Osteoblast (primary cell): ENCODE data around the gene KDELR1. TPM values are rescaled to one million over a fixed set of nuclear protein-coding genes. Genes with fewer than 3 reads are reported as not detected.

Experiments used
- DNase-seq: peaks from one replicate; pipeline ENCODE4 v3.0.0; 2011; ENCODE audit warnings: low spot score, mixed read lengths; ENCODE audit not compliant: insufficient read length; ENCODE audit errors: missing footprints
- H2AFZ ChIP-seq: 2 replicates; pipeline ENCODE4 v1.6.0; 2011; ENCODE audit warnings: mild to moderate bottlenecking, low read length
- H3K27ac ChIP-seq: 2 replicates; pipeline ENCODE4 v1.5.1; 2011; ENCODE audit warnings: mild to moderate bottlenecking, low read depth, low read length, moderate library complexity
- H3K27me3 ChIP-seq: 2 replicates; pipeline ENCODE4 v1.6.0; 2012; ENCODE audit warnings: mild to moderate bottlenecking, control low read depth, inconsistent platforms, low read length, moderate library complexity; ENCODE audit not compliant: insufficient read depth
- H3K36me3 ChIP-seq: 2 replicates; pipeline ENCODE4 v1.5.1; 2011; ENCODE audit warnings: mild to moderate bottlenecking, low read length, control low read depth, moderate library complexity; ENCODE audit not compliant: insufficient read depth
- H3K4me1 ChIP-seq: 2 replicates; pipeline ENCODE4 v1.5.1; 2011; ENCODE audit warnings: mild to moderate bottlenecking, low read length, control low read depth, moderate library complexity; ENCODE audit not compliant: insufficient read depth
- H3K4me2 ChIP-seq: 2 replicates; pipeline ENCODE4 v1.6.0; 2011; ENCODE audit warnings: mild to moderate bottlenecking, low read length; ENCODE audit not compliant: insufficient read depth
- H3K4me3 ChIP-seq: fragments of 200-600 bp; sonication (generic); 3 replicates; pipeline ENCODE4 v1.5.1; 2012; ENCODE audit warnings: mild to moderate bottlenecking, low read length, inconsistent platforms; ENCODE audit not compliant: insufficient read depth
- H3K79me2 ChIP-seq: 2 replicates; pipeline ENCODE4 v1.6.0; 2012; ENCODE audit warnings: mild to moderate bottlenecking, low read length, control low read depth, inconsistent platforms; ENCODE audit not compliant: insufficient read depth
- H3K9me3 ChIP-seq: 2 replicates; pipeline ENCODE4 v1.5.1; 2011; ENCODE audit warnings: low read depth, low read length, control low read depth
- H4K20me1 ChIP-seq: 2 replicates; pipeline ENCODE4 v1.6.0; 2012; ENCODE audit warnings: mild to moderate bottlenecking, low read length, control low read depth; ENCODE audit not compliant: insufficient read depth
- total RNA-seq: library from RNA; depleted of rRNA; stranded (reverse); fragments of >200 nt; gene quantifications from 2 replicates; pipeline ENCODE4 v1.2.3, GENCODE V29; 2012
- TF ChIP-seq, protein P1 (sequence below): IDR thresholded peaks from 2 replicates; pipeline ENCODE4 v1.5.1; 2011; ENCODE audit warnings: mild to moderate bottlenecking, low read depth, low read length, moderate library complexity; ENCODE audit errors: extremely low read depth

KDELR1 gene
- total RNA-seq, 1 donor, result 95.2 TPM

DNA sequence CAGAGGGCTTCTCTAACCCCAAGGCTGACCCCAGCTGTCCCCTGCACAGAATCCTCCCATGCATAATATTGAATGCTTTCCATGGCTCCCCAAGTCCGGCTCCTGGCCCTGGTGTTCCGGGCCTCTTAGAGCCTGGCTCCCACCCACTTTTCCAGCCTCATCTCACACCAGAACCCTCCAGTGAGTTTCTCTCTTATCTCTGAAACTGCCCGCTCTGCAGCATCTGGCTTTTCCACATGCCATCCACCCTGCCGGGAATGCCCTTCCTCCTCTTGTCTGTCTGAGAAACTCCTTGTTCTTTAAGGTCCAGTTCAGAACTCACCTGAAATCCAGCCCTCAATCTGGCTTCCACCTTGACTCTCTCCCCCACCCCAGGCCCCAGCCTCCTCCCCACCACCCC lies 20.4 kb downstream of the KDELR1 start:
- TF ChIP-seq, protein P1, sequence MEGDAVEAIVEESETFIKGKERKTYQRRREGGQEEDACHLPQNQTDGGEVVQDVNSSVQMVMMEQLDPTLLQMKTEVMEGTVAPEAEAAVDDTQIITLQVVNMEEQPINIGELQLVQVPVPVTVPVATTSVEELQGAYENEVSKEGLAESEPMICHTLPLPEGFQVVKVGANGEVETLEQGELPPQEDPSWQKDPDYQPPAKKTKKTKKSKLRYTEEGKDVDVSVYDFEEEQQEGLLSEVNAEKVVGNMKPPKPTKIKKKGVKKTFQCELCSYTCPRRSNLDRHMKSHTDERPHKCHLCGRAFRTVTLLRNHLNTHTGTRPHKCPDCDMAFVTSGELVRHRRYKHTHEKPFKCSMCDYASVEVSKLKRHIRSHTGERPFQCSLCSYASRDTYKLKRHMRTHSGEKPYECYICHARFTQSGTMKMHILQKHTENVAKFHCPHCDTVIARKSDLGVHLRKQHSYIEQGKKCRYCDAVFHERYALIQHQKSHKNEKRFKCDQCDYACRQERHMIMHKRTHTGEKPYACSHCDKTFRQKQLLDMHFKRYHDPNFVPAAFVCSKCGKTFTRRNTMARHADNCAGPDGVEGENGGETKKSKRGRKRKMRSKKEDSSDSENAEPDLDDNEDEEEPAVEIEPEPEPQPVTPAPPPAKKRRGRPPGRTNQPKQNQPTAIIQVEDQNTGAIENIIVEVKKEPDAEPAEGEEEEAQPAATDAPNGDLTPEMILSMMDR, result no peak
- Histone ChIP-seq H3K9me3 (no peaks in the 10 kb centered on the region), H2AFZ (no peak overlapping the region), H3K27ac (no peak overlapping the region), H3K4me1 (no peaks in the 10 kb centered on the region), H3K36me3 (no peaks in the 10 kb centered on the region), H3K79me2 (no peaks in the 10 kb centered on the region), H3K27me3 (no peaks in the 10 kb centered on the region), H4K20me1 (no peaks in the 10 kb centered on the region), H3K4me2 (no peak overlapping the region), H3K4me3 (no peak overlapping the region)
- no peak for DNase-seq

DNA sequence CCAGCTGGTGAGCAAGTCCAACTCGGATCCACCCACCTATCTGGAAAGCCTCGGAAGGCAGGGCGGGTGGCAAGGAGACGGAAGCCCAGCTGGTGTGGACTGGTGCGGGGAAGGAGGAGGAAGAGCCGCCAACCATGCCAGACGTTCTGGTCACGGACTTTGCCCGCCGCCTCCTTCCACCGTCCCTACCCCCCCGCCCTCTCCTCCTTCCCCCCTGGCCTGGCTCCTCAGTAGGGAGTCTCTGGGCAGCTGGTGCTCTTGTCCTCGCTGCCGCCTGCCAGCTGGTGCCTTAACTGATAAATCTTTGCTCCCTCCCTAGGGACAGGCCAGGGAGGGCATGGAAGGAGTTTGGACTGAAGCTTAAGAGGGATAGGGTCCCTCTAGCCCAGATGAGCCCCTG lies 22.4 kb downstream of the KDELR1 start:
- TF ChIP-seq, protein P1, result no peak
- no peak for DNase-seq
- Histone ChIP-seq H2AFZ (no peak overlapping the region), H3K27ac (no peak overlapping the region), H3K79me2 (no peaks in the 10 kb centered on the region), H4K20me1 (no peaks in the 10 kb centered on the region), H3K4me2 (no peak overlapping the region), H3K36me3 (no peaks in the 10 kb centered on the region), H3K9me3 (no peaks in the 10 kb centered on the region), H3K4me3 (no peak overlapping the region), H3K4me1 (peaks cover 4% of the 10 kb centered on the region), H3K27me3 (no peaks in the 10 kb centered on the region)

DNA sequence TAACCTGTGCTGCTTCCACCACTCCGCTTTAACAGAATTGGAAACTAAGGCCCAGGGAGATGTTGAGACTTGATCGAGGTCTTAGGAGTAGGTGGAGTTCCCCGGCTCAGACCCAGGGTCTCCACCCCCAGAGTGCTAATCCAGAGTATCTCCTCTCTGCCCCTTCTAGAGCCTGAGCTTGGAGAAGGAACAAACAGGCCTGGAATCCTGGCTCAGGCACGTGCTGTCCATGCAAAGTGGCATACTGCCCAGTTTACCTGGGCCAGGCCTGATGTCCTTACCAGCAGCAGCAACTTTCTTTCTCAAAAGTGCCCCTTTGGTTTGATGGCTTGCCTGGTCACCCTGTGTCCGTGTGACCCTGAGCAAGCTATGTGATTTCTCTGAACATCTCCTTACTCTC lies 23.5 kb downstream of the KDELR1 start:
- no peak for DNase-seq
- H3K4me2 ChIP-seq, result no peak overlapping the region
- H4K20me1 ChIP-seq, result no peaks in the 10 kb centered on the region

DNA sequence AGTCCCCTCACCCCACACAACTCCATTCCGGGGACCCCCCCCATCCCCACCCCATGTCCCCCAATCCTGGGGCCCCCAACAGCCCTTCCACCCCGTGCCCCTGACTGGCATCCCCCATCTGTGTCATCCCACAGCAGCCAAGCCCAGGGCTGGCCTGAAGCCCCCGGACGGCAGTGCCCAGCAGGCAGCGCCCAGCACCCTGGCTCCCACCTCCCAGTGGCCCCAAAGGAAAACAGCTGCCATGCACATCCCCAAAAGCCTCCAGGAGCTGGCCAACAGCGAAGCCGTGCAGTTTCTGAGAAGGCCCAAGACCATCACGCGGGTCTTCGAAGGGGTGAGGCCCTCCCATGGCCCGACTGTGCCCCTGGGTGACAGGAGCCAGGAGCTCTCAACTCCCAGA lies 25.7 kb downstream of the KDELR1 start:
- no peak overlapping the region for H3K4me2 ChIP-seq
- DNase-seq, result no peak
- no peak overlapping the region for H3K27ac ChIP-seq
- TF ChIP-seq, protein P1, result no peak
- H3K27me3 ChIP-seq, result no peaks in the 10 kb centered on the region
- H3K9me3 ChIP-seq, result no peaks in the 10 kb centered on the region
- no peaks in the 10 kb centered on the region for H3K79me2 ChIP-seq
- H3K4me1 ChIP-seq, result peaks cover 8% of the 10 kb centered on the region
- no peaks in the 10 kb centered on the region for H4K20me1 ChIP-seq
- no peak overlapping the region for H3K4me3 ChIP-seq
- no peaks in the 10 kb centered on the region for H3K36me3 ChIP-seq
- H2AFZ ChIP-seq, result no peak overlapping the region

More for the DNA sequence above, 23.5 kb downstream of the KDELR1 start:
- H3K4me1 ChIP-seq, result peaks cover 8% of the 10 kb centered on the region
- no peak overlapping the region for H3K4me3 ChIP-seq
- H3K79me2 ChIP-seq, result no peaks in the 10 kb centered on the region
- TF ChIP-seq, protein P1, result no peak
- no peaks in the 10 kb centered on the region for H3K27me3 ChIP-seq
- H3K9me3 ChIP-seq, result no peaks in the 10 kb centered on the region
- no peak overlapping the region for H3K27ac ChIP-seq
- no peak overlapping the region for H2AFZ ChIP-seq
- H3K36me3 ChIP-seq, result no peaks in the 10 kb centered on the region
